AG04450 (cell line): ENCODE measurements around the gene GMDS. TPM values are rescaled to one million over a fixed set of nuclear protein-coding genes. Genes with fewer than 3 reads are reported as not detected.

ENCODE experiments used
- CTCF ChIA-PET: fragments of 300-600, 350-600 bp; formaldehyde crosslinking; extraction: SDS; loops from one replicate; lab custom pipeline; 2022; ENCODE audit warnings: antibody characterized with exemption, inconsistent platforms; lab: Charles Lee
- POLR2A ChIA-PET: fragments of 350-600 bp; formaldehyde crosslinking; extraction: SDS; loops from one replicate; lab custom pipeline; 2021; ENCODE audit warnings: antibody characterized with exemption, inconsistent platforms; lab: Yijun Ruan, JAX
- DNase-seq: peaks from one replicate; pipeline ENCODE4 v3.0.0-alpha.2; 2011; ENCODE audit warnings: low read depth, low spot score
- H3K27ac ChIP-seq: one replicate; pipeline ENCODE4 v1.5.1; 2012; ENCODE audit warnings: low read depth, low read length, control low read depth
- H3K27me3 ChIP-seq: one replicate; pipeline ENCODE4 v1.6.0; 2012; ENCODE audit warnings: low read length; ENCODE audit not compliant: control insufficient read depth, insufficient read depth
- H3K4me3 ChIP-seq: 2 replicates; pipeline ENCODE4 v1.5.1; 2011; ENCODE audit warnings: mild to moderate bottlenecking, low read depth, low read length, control low read depth
- H3K9me3 ChIP-seq: 2 replicates; pipeline ENCODE4 v1.5.1; 2012; ENCODE audit warnings: low read length; ENCODE audit not compliant: control insufficient read depth, insufficient read depth
- polyA plus RNA-seq: library from polyadenylated mRNA; depleted of rRNA; stranded (reverse); fragments of >200 nt; gene quantifications from 2 replicates; pipeline ENCODE4 v1.2.3, GENCODE V29; 2011
- TF ChIP-seq, protein P1 (sequence below): IDR thresholded peaks from 2 replicates; pipeline ENCODE4 v1.5.1; 2011; ENCODE audit warnings: low read depth, low read length, control low read depth, inconsistent platforms

GMDS gene
- polyA plus RNA-seq, 1 experiment, result 26.4 TPM

DNA sequence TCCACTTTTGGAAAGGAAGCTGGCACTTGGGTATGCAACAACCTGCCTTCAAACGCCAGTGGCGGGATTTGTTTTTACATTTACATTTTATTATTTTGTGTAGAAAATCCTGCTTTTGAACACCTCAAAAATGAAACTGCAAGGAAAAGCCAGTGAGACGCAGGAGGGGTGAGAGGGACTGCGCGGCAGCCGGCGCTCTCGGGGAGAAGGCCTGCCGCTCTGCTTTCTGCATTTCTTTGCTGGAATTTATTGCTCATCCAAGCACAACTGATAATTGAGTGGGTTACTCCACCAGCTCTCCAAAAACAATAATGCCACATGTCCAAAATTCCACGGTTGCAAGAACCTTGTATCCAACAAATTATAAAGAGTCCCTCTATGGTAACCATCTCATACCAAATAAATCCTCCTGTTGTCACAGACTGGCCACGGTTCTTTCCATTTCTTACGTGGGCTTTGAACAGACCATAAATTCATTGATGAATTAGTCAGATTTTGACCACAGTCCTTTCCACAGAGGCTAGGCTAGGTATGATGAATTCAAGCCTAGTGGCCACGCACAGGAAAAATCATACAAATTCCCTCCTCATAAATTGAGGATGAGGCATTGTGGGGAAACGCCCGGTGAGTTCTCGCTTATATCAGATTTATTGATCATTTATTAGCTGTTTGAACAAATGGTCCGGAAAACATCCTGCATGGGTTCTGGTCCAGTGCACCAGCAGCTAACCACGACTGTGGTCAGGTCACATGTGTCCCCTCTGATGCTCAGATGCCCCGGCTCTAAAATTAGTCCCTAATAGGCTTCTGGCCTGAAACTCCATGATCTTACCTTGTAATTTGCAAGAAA, 667.3 kb downstream of the GMDS start:
- Histone ChIP-seq H3K27ac (no peak overlapping the region), H3K4me3 (no peak overlapping the region), H3K27me3 (peaks cover 7% of the 10 kb centered on the region), H3K9me3 (no peaks in the 10 kb centered on the region)
- POLR2A ChIA-PET, result no interaction called here
- CTCF ChIA-PET, result interaction anchor here (0.6 kb wide), 1 partner anchor 870 kb away, joined by 6 read pairs; no protein-coding TSS in a partner anchor
- no peak for DNase-seq
- TF ChIP-seq, protein P1, sequence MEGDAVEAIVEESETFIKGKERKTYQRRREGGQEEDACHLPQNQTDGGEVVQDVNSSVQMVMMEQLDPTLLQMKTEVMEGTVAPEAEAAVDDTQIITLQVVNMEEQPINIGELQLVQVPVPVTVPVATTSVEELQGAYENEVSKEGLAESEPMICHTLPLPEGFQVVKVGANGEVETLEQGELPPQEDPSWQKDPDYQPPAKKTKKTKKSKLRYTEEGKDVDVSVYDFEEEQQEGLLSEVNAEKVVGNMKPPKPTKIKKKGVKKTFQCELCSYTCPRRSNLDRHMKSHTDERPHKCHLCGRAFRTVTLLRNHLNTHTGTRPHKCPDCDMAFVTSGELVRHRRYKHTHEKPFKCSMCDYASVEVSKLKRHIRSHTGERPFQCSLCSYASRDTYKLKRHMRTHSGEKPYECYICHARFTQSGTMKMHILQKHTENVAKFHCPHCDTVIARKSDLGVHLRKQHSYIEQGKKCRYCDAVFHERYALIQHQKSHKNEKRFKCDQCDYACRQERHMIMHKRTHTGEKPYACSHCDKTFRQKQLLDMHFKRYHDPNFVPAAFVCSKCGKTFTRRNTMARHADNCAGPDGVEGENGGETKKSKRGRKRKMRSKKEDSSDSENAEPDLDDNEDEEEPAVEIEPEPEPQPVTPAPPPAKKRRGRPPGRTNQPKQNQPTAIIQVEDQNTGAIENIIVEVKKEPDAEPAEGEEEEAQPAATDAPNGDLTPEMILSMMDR, result no peak

DNA sequence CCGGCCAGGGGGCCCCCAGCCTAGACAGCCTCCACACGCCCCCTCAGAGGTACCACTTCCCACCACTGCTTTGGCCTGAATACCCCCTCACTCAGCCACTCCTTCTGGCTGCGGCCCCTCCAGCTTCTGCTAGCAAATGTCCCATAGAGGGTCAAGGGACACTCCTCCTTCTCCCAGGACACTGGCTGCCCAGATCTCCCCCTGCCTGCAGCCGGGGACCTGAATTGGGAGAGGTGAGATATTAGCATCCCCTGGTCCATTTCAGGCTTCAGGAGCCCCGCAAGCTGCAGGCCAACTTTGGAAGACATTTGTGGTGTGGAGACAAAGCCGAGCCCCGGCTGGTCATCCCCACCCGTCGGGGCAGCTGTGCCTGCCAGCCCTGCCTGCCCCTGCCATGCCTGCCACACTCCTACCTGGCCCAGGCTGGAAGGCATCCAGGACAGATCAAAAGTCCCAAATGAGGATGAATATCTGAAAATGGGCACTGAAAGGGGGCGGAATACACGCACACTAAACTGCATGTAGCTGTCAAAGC, 668.2 kb downstream of the GMDS start:
- no peak overlapping the region for H3K4me3 ChIP-seq
- no peak for DNase-seq
- H3K27me3 ChIP-seq, result peaks cover 7% of the 10 kb centered on the region
- CTCF ChIA-PET, result no interaction called here
- POLR2A ChIA-PET, result no interaction called here
- H3K27ac ChIP-seq, result no peak overlapping the region
- TF ChIP-seq, protein P1, result no peak
- no peaks in the 10 kb centered on the region for H3K9me3 ChIP-seq

DNA sequence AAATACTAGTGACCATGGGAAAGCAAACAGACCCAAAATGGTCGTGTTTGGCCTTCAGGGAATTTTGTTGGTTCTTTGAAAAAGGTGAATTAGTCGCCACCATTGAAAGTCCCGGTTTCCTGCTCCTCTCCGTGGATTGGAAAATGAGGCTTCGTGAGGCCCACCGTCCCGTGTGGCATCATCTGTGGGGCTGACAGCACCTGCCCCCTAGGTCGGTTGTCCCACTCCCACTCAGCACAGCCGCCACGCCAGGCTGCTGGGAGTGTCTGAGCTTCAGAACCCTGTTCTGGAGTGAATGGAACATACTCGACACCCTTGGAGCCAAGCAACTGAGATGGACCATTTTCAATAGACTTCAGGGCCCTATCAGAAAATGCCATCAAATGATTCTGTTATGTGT, 668.7 kb downstream of the GMDS start:
- ChIA-PET CTCF (no interaction called here), POLR2A (no interaction called here)
- no peak for DNase-seq
- Histone ChIP-seq H3K4me3 (no peak overlapping the region), H3K9me3 (no peaks in the 10 kb centered on the region), H3K27me3 (peaks cover 9% of the 10 kb centered on the region), H3K27ac (no peak overlapping the region)
- TF ChIP-seq, protein P1, result no peak

DNA sequence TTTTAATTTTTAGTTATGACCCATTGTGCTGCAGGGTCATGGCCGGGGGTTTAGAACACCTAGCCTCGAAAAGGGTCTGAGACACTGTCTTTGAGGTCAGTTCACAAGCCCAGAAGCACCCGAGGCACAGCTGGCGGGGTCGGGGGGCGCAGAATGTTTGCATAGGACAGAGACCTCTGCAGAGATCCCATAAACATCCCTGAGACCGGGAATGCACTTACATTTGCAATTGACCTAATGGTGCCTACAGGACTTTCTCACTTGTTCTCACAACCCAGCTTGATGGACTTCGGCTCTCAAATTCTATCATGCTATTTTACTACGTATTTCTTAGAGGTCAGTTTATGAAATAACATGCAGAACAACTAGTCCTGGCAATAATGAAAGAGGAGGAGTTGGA, 669.2 kb downstream of the GMDS start:
- ChIA-PET CTCF (no interaction called here), POLR2A (no interaction called here)
- H3K9me3 ChIP-seq, result no peaks in the 10 kb centered on the region
- no peak overlapping the region for H3K27ac ChIP-seq
- H3K4me3 ChIP-seq, result no peak overlapping the region
- DNase-seq, result no peak
- H3K27me3 ChIP-seq, result peaks cover 9% of the 10 kb centered on the region
- TF ChIP-seq, protein P1, result no peak
